ENCODE results near the gene RPS17.

The RPS17 gene

GRCh38 chr15:82556315-82557035 is 16.2 kb upstream of the RPS17 start:
- H3K4me1 ChIP-seq (ENCODE audit: insufficient read depth, insufficient read length) = no peaks in the 10 kb centered on the region
- no peak for DNase-seq (ENCODE audit: low read depth, low spot score)
- TF ChIP-seq SUZ12 (IDR thresholded peaks at IDR 0.05; ENCODE audit: extremely low read depth, insufficient read depth, insufficient read length) = no peak
- no peak for TF ChIP-seq YY1 (IDR thresholded peaks at IDR 0.05; ENCODE audit: insufficient read depth, insufficient read length)
- no peak for TF ChIP-seq ZNF274 (IDR thresholded peaks at IDR 0.05; ENCODE audit: low read depth, low read length)
- H3K9me3 ChIP-seq (ENCODE audit: insufficient read depth, low read length) = no peaks in the 10 kb centered on the region
- H3K36me3 ChIP-seq (ENCODE audit: insufficient read depth, insufficient read length, low read length) = peaks cover 6% of the 10 kb centered on the region
- no peak overlapping the region for H3K9ac ChIP-seq (ENCODE audit: insufficient read length, low read depth)
- no peaks in the 10 kb centered on the region for H3K27me3 ChIP-seq (ENCODE audit: insufficient read depth, insufficient read length)
- no peak overlapping the region for H3K4me3 ChIP-seq (ENCODE audit: insufficient read length, low read depth)

DNA sequence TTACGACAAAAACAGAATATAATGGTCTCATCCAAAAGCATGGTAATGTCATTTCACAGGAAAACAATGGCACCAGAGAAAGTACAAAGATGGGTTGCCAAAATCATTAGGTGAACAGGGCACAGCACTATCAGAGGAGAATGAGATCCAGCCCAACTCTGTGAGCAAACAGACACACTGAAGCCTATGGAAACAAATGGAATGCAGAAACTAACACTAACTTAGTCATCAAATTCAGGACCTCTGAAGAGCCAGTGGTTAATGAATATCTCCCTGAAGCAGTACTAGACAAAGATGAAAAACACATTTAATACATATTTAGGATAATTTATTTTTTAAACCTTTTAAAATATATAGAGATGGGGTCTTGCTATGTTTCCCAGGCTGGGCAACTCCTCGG is 14.6 kb upstream of the RPS17 start:
- H3K27me3 ChIP-seq (ENCODE audit: insufficient read depth, insufficient read length) = no peaks in the 10 kb centered on the region
- no peak for DNase-seq (ENCODE audit: low read depth, low spot score)
- H3K9me3 ChIP-seq (ENCODE audit: insufficient read depth, low read length) = no peaks in the 10 kb centered on the region
- H3K9ac ChIP-seq (ENCODE audit: insufficient read length, low read depth) = no peak overlapping the region
- TF ChIP-seq ZNF274 (IDR thresholded peaks at IDR 0.05; ENCODE audit: low read depth, low read length) = no peak
- no peak for TF ChIP-seq SUZ12 (IDR thresholded peaks at IDR 0.05; ENCODE audit: extremely low read depth, insufficient read depth, insufficient read length)
- no peaks in the 10 kb centered on the region for H3K4me1 ChIP-seq (ENCODE audit: insufficient read depth, insufficient read length)
- H3K4me3 ChIP-seq (ENCODE audit: insufficient read length, low read depth) = no peak overlapping the region
- H3K36me3 ChIP-seq (ENCODE audit: insufficient read depth, insufficient read length, low read length) = peaks cover 9% of the 10 kb centered on the region

- Histone ChIP-seq H3K27me3 (ENCODE audit: insufficient read depth, insufficient read length) (no peaks in the 10 kb centered on the region), H3K9ac (ENCODE audit: insufficient read length, low read depth) (no peak overlapping the region), H3K4me3 (ENCODE audit: insufficient read length, low read depth) (no peak overlapping the region), H3K36me3 (ENCODE audit: insufficient read depth, insufficient read length, low read length) (peaks cover 14% of the 10 kb centered on the region), H3K9me3 (ENCODE audit: insufficient read depth, low read length) (no peaks in the 10 kb centered on the region), H3K4me1 (ENCODE audit: insufficient read depth, insufficient read length) (no peaks in the 10 kb centered on the region)
- DNase-seq (ENCODE audit: low read depth, low spot score) = no peak
- TF ChIP-seq ZNF274 (IDR thresholded peaks at IDR 0.05; ENCODE audit: low read depth, low read length) (no peak), SUZ12 (IDR thresholded peaks at IDR 0.05; ENCODE audit: extremely low read depth, insufficient read depth, insufficient read length) (no peak), YY1 (IDR thresholded peaks at IDR 0.05; ENCODE audit: insufficient read depth, insufficient read length) (no peak)
These were observed 14.1 kb upstream of the RPS17 start for GRCh38 chr15:82554351-82554750.

DNA sequence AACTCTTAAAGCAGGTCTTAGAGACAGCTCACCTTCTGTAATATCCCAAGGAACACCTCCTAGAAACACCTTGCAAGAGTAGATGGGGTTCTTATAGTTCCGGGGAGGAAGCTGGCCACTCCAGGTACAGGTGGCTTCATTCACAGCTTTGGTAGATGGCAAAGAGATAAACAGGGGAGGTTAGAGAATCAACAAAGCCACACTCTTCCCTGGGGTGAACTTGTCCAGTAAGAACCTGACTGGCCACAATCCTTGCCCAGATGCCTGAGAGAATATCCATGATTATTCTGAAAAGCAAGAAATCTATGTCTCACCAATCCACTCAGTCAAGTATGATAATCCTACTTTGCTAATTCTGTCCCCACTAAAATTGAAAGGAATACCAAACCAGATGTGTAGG is 13.6 kb upstream of the RPS17 start:
- DNase-seq (ENCODE audit: low read depth, low spot score) = no peak
- no peaks in the 10 kb centered on the region for H3K27me3 ChIP-seq (ENCODE audit: insufficient read depth, insufficient read length)
- H3K4me3 ChIP-seq (ENCODE audit: insufficient read length, low read depth) = no peak overlapping the region
- TF ChIP-seq YY1 (IDR thresholded peaks at IDR 0.05; ENCODE audit: insufficient read depth, insufficient read length) (no peak), SUZ12 (IDR thresholded peaks at IDR 0.05; ENCODE audit: extremely low read depth, insufficient read depth, insufficient read length) (no peak), ZNF274 (IDR thresholded peaks at IDR 0.05; ENCODE audit: low read depth, low read length) (no peak)
- no peaks in the 10 kb centered on the region for H3K4me1 ChIP-seq (ENCODE audit: insufficient read depth, insufficient read length)
- H3K9me3 ChIP-seq (ENCODE audit: insufficient read depth, low read length) = no peaks in the 10 kb centered on the region
- no peak overlapping the region for H3K9ac ChIP-seq (ENCODE audit: insufficient read length, low read depth)
- H3K36me3 ChIP-seq (ENCODE audit: insufficient read depth, insufficient read length, low read length) = peaks cover 16% of the 10 kb centered on the region

GRCh38 chr15:82552861-82553260 is 12.6 kb upstream of the RPS17 start:
- H3K4me1 ChIP-seq (ENCODE audit: insufficient read depth, insufficient read length) = no peaks in the 10 kb centered on the region
- no peak for TF ChIP-seq SUZ12 (IDR thresholded peaks at IDR 0.05; ENCODE audit: extremely low read depth, insufficient read depth, insufficient read length)
- no peak for TF ChIP-seq ZNF274 (IDR thresholded peaks at IDR 0.05; ENCODE audit: low read depth, low read length)
- TF ChIP-seq YY1 (IDR thresholded peaks at IDR 0.05; ENCODE audit: insufficient read depth, insufficient read length) = no peak
- H3K27me3 ChIP-seq (ENCODE audit: insufficient read depth, insufficient read length) = no peaks in the 10 kb centered on the region
- H3K9ac ChIP-seq (ENCODE audit: insufficient read length, low read depth) = no peak overlapping the region
- no peak for DNase-seq (ENCODE audit: low read depth, low spot score)
- H3K4me3 ChIP-seq (ENCODE audit: insufficient read length, low read depth) = no peak overlapping the region
- peaks cover 16% of the 10 kb centered on the region for H3K36me3 ChIP-seq (ENCODE audit: insufficient read depth, insufficient read length, low read length)
- no peaks in the 10 kb centered on the region for H3K9me3 ChIP-seq (ENCODE audit: insufficient read depth, low read length)

DNA sequence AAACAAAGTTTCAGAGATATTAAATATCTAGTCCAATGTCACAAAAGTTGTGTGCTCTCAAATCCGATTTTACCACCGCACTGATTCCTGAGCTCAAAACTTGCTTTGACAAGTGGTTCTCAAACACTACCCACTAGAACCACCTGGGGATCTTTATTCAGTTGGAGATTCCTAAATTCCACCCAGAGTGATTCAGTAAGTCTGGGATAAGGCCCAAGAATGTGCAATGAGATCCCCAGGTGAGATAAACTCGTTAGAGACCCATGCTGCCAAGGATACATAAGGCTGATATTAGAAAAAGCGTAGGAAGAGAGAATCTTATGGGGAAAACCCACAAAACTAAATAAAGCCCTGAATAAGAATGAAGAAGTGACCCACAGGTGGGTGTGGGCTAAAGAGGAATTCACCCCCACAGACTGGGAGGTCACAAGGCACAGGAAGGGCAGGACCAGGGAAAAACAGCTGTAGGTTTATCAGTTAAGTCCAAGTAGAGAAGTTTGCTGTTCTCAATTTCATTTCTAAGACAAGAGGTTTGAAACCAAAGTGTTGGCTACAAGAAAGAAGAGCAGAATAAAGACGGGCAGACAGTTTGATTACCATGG is 11.5 kb upstream of the RPS17 start:
- DNase-seq (ENCODE audit: low read depth, low spot score) = no peak
- TF ChIP-seq YY1 (IDR thresholded peaks at IDR 0.05; ENCODE audit: insufficient read depth, insufficient read length) (no peak), ZNF274 (IDR thresholded peaks at IDR 0.05; ENCODE audit: low read depth, low read length) (no peak), SUZ12 (IDR thresholded peaks at IDR 0.05; ENCODE audit: extremely low read depth, insufficient read depth, insufficient read length) (no peak)
- Histone ChIP-seq H3K4me1 (ENCODE audit: insufficient read depth, insufficient read length) (no peaks in the 10 kb centered on the region), H3K27me3 (ENCODE audit: insufficient read depth, insufficient read length) (no peaks in the 10 kb centered on the region), H3K9ac (ENCODE audit: insufficient read length, low read depth) (no peak overlapping the region), H3K9me3 (ENCODE audit: insufficient read depth, low read length) (no peaks in the 10 kb centered on the region), H3K36me3 (ENCODE audit: insufficient read depth, insufficient read length, low read length) (peaks cover 16% of the 10 kb centered on the region), H3K4me3 (ENCODE audit: insufficient read length, low read depth) (no peak overlapping the region)

- Histone ChIP-seq H3K9me3 (ENCODE audit: insufficient read depth, low read length) (no peaks in the 10 kb centered on the region), H3K36me3 (ENCODE audit: insufficient read depth, insufficient read length, low read length) (peaks cover 16% of the 10 kb centered on the region), H3K27me3 (ENCODE audit: insufficient read depth, insufficient read length) (no peaks in the 10 kb centered on the region), H3K4me3 (ENCODE audit: insufficient read length, low read depth) (no peak overlapping the region), H3K9ac (ENCODE audit: insufficient read length, low read depth) (no peak overlapping the region), H3K4me1 (ENCODE audit: insufficient read depth, insufficient read length) (peaks cover 3% of the 10 kb centered on the region)
- no peak for TF ChIP-seq SUZ12 (IDR thresholded peaks at IDR 0.05; ENCODE audit: extremely low read depth, insufficient read depth, insufficient read length)
- no peak for TF ChIP-seq YY1 (IDR thresholded peaks at IDR 0.05; ENCODE audit: insufficient read depth, insufficient read length)
- no peak for TF ChIP-seq ZNF274 (IDR thresholded peaks at IDR 0.05; ENCODE audit: low read depth, low read length)
- no peak for DNase-seq (ENCODE audit: low read depth, low spot score)
These were observed 9.0 kb upstream of the RPS17 start for GRCh38 chr15:82549199-82549665.

Data from NT2/D1 (cell line).